ENCODE measurements around the gene STAT2. TPM values are rescaled to one million over a fixed set of nuclear protein-coding genes. Genes with fewer than 3 reads are reported as not detected.

The STAT2 gene
- total and polyA plus RNA-seq, 9 of the 15 experiments (the other 6 are each of a cell fraction or from before 2014, with no cell fraction given) = 15.5 to 46.9 (median 40.1) TPM

GRCh38 chr12:56359851-56360767 lies at the start of gene STAT2 (continued):
- TF ChIP-seq PRDM10 (IDR thresholded peaks at IDR 0.05; ENCODE audit: partially characterized antibody) (peak; percentile 97), CTCFL (IDR thresholded peaks at IDR 0.05; ENCODE audit: borderline replicate concordance, insufficient read depth, low read depth, low read length, poor library complexity, severe bottlenecking) (no peak), ZSCAN32 (CRISPR knock-in tag; IDR thresholded peaks at IDR 0.05) (no peak), NFXL1 (CRISPR knock-in tag; IDR thresholded peaks at IDR 0.05) (no peak), PTBP1 (IDR thresholded peaks at IDR 0.05; ENCODE audit: low read depth, low read length) (no peak), TRIM25 (IDR thresholded peaks at IDR 0.05; ENCODE audit: borderline replicate concordance) (no peak), E2F8 (IDR thresholded peaks at IDR 0.05; ENCODE audit: low read depth, partially characterized antibody) (peak; percentile 76), NR0B1 (IDR thresholded peaks at IDR 0.05; ENCODE audit: partially characterized antibody) (no peak), PATZ1 (CRISPR knock-in tag; IDR thresholded peaks at IDR 0.05; ENCODE audit: borderline replicate concordance) (no peak)

Data from K562 (cell line).